Osteocyte (in vitro differentiated cells): ENCODE measurements around the gene LNX1. TPM values are rescaled to one million over a fixed set of nuclear protein-coding genes. Genes with fewer than 3 reads are reported as not detected.
"Not testable (repeated sequence)": the region's sequence is repeated elsewhere in the genome, so short reads cannot be mapped to it uniquely, and the experiment has no call there.

Source experiments
- DNase-seq: peaks from one replicate; pipeline ENCODE4 v3.0.0; 2021; ENCODE audit warnings: mixed read lengths; ENCODE audit not compliant: unreplicated experiment; ENCODE audit errors: extremely low spot score
- H3K27ac Mint-ChIP-seq: one replicate; pipeline ENCODE4 v1.8.0; 2021; ENCODE audit warnings: mild to moderate bottlenecking, mixed read lengths; ENCODE audit not compliant: unreplicated experiment
- H3K27me3 Mint-ChIP-seq: one replicate; pipeline ENCODE4 v1.8.0; 2021; ENCODE audit warnings: mixed read lengths; ENCODE audit not compliant: unreplicated experiment
- H3K36me3 Mint-ChIP-seq: one replicate; pipeline ENCODE4 v1.8.0; 2021; ENCODE audit warnings: mixed read lengths; ENCODE audit not compliant: unreplicated experiment
- H3K4me1 Mint-ChIP-seq: one replicate; pipeline ENCODE4 v1.8.0; 2021; ENCODE audit warnings: mixed read lengths; ENCODE audit not compliant: unreplicated experiment
- H3K4me3 Mint-ChIP-seq: one replicate; pipeline ENCODE4 v1.8.0; 2021; ENCODE audit warnings: mild to moderate bottlenecking, moderate library complexity, mixed read lengths; ENCODE audit not compliant: unreplicated experiment
- H3K9me3 Mint-ChIP-seq: one replicate; pipeline ENCODE4 v1.8.0; 2021; ENCODE audit warnings: mixed read lengths; ENCODE audit not compliant: unreplicated experiment
- CTCF ChIP-seq: fragments of 200-600 bp; sonication (generic); IDR thresholded peaks from 2 replicates; pipeline ENCODE4 v1.5.0; 2021; ENCODE audit warnings: antibody characterized with exemption, mild to moderate bottlenecking, moderate library complexity
- total RNA-seq: library from RNA; stranded (reverse); gene quantifications from 2 replicates; pipeline ENCODE4 v1.2.1, GENCODE V29; 2021

The LNX1 gene
- total RNA-seq, 1 donor from 2014 or later = 0.24 TPM

- no peak overlapping the region for H3K27ac Mint-ChIP-seq
- H3K4me3 Mint-ChIP-seq = no peak overlapping the region
- peaks cover 20% of the 10 kb centered on the region for H3K36me3 Mint-ChIP-seq
- no peaks in the 10 kb centered on the region for H3K9me3 Mint-ChIP-seq
- no peak for TF ChIP-seq CTCF
- peaks cover 4% of the 10 kb centered on the region for H3K4me1 Mint-ChIP-seq
- no peaks in the 10 kb centered on the region for H3K27me3 Mint-ChIP-seq
- no peak for DNase-seq
Measured at GRCh38 chr4:53422367-53422766, 168.9 kb downstream of the LNX1 start.

GRCh38 chr4:53421791-53422190 is 169.5 kb downstream of the LNX1 start:
- no peaks in the 10 kb centered on the region for H3K9me3 Mint-ChIP-seq
- H3K27ac Mint-ChIP-seq = no peak overlapping the region
- no peak for TF ChIP-seq CTCF
- H3K36me3 Mint-ChIP-seq = peaks cover 19% of the 10 kb centered on the region
- DNase-seq = no peak
- H3K27me3 Mint-ChIP-seq = no peaks in the 10 kb centered on the region
- H3K4me3 Mint-ChIP-seq = no peak overlapping the region
- peaks cover 4% of the 10 kb centered on the region for H3K4me1 Mint-ChIP-seq

- no peak overlapping the region for H3K27ac Mint-ChIP-seq
- H3K4me1 Mint-ChIP-seq = peaks cover 4% of the 10 kb centered on the region
- TF ChIP-seq CTCF = no peak
- H3K27me3 Mint-ChIP-seq = no peaks in the 10 kb centered on the region
- H3K9me3 Mint-ChIP-seq = no peaks in the 10 kb centered on the region
- no peak for DNase-seq
- peaks cover 21% of the 10 kb centered on the region for H3K36me3 Mint-ChIP-seq
- no peak overlapping the region for H3K4me3 Mint-ChIP-seq
Measured at GRCh38 chr4:53419208-53419607, 172.1 kb downstream of the LNX1 start.

GRCh38 chr4:53409479-53409878 is 181.8 kb downstream of the LNX1 start:
- not testable (repeated sequence) for H3K27ac Mint-ChIP-seq, DNase-seq, H3K4me3 Mint-ChIP-seq, H3K9me3 Mint-ChIP-seq, H3K4me1 Mint-ChIP-seq, H3K27me3 Mint-ChIP-seq
- peaks cover 34% of the 10 kb centered on the region for H3K36me3 Mint-ChIP-seq

Other genes starting within 250 kb of the LNX1 start
- 10.3 and 14.0 TPM in 2 replicates for gene SCFD2, start 225.4 kb downstream of the LNX1 start, total RNA-seq
- gene FIP1L1, start 213.8 kb downstream of the LNX1 start, total RNA-seq = 54.8 and 57.8 TPM in 2 replicates